HL-60/S4 (cell line): ENCODE results near the gene CRTC2.

Experiments
- in situ Hi-C: fragments of 300-500 bp; cut with MboI; formaldehyde crosslinking; loops from 2 replicates; pipeline ENCODE4 v1.14.3; 2022; ENCODE audit warnings: low sequenced_read_pairs

CRTC2 gene

DNA sequence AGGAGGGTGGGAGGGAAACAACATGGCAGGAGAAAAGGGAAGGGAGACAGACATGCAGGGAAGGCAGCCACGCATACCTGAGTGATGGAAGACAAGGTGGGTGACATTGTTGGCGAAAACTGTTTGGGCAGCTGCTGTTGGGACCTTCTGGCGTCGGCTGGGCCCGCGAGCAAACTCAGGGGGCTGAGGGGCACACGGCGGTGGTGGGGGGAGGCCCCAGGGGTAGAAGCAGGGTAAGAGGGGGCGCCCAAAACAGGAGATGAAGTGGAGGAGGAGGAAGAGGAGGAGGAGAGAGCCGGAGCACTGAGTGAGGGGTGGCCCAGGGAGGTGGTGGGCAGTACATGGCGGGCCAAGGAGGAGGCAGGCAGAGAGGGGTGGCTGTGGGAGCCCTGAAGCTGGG, 7.2 kb downstream of the CRTC2 start:
- in situ Hi-C loops, result no loop called here

DNA sequence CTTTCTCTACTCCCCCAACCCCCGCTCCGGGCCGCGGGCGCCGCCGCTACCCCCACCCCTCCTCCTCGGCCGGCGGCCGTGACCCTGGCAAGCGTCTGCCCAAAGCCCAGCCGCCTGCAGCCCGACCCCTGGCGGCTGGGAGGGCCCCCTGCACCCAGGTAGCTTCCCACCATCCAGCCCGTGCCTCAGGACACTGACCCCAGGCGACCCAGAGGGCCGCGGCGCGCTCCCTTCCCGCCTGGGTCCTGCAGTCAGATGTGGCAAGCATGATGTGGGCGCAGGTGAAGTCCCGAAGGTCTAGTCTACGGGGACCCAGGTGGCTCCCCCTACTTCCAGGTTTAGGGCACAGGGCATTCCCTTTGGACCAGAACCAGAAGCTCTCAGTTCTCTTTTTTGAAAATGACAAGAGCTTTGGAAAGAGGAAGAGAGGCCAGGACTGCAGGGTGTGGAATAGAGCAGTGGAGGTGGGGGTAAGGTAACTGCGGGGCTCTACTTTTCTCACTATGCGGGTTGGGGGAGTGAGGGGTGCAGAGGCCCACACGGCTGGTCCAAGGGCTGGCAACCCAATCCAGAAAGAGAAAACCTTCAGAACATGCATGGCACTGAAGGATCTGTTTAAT, 11.7 kb downstream of the CRTC2 start, which contains the start of gene DENND4B:
DENND4B (minus strand) TSS at position 97 of the 620 bp plus-strand sequence. CDS start 2,344 bp downstream, outside the sequence.
- in situ Hi-C loops, result no loop called here

DNA sequence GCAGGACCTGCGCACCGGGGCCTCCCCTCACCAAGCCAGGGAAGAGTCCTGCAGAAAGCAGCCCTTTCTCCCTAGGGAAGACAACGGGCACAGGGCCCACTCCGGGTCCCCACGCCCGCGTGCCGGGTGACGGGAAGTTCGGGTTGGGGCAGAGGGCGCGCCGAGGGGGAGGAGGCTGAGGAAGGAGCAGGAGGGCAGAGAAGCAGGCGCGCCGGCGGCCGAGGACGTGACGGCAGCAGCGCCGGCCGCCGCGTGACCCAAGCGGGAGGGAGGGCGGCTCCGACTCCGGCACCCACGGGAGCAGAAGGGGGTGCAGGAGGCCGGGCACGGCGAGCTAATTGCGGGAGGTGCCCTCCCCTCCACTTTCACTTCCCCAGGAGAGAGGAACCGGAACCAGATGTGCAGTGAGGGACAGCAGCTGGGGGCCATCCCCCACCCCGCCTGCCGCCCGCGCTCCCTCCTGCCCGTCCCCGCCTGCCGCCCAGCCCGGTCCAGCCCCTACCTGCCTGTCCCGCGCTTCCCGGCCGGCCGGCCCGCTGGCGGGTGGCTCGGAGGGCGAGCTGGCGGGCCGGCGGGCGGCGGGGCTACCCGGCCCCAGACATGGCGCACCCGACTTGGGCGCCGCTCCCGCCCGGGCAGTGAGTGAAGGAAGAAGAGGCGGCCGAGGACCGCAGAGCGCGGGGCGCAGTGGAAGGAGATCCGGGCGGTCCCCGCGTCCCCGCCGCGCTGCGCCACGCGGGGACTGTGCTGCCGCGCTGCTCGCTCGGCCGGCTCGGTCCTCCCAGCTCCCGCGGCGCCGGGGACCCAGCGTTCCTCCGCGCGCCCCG, 12.4 kb downstream of the CRTC2 start:
- in situ Hi-C loops, result no loop called here

DNA sequence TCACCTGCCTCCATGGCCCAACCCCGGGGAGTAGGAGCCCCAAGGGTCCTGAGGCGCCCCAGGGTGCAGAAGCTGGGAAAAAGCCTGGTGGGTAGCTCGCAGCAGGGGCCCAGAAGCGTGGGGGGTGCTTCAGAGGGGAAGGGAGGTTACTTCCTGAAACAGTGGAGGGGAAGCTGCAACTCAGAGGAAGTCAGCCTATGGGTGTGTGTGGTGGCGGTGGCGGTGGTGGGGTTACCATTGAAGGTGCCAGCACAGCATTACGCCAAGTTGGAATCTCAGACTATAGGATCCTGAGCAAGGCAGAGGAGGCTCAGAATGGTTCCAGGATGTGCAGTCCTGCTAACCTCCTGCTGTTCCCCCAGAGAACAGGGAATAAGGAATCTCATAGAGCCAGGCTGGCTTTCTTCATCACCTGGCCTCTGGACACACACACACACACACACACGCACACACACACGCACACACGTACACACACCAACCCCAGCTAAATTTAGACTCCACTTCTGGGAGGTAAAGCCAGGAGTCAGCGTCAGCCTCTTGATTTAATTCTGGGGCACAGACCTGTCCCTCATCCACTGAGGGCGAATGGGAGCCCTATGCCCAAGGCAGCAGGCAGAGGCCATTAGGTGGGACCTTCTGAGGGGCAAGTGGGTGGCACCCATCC, 13.1 kb downstream of the CRTC2 start:
- in situ Hi-C loops, result no loop called here

DNA sequence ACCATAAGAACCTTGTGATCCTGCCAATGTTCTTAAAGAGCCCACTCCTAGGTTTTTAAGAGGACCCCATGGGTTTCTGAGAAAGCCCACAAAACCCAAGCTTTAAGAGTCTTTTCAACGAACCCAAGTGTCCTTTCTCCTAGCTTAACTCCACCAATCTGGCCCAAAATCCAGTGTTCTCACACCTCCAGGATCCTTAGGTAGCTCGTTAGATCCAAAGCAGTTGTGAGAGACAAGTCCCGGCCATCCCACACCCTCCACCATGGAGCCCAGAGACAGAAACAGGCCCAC, 13.6 kb downstream of the CRTC2 start:
- in situ Hi-C loops, result no loop called here

DNA sequence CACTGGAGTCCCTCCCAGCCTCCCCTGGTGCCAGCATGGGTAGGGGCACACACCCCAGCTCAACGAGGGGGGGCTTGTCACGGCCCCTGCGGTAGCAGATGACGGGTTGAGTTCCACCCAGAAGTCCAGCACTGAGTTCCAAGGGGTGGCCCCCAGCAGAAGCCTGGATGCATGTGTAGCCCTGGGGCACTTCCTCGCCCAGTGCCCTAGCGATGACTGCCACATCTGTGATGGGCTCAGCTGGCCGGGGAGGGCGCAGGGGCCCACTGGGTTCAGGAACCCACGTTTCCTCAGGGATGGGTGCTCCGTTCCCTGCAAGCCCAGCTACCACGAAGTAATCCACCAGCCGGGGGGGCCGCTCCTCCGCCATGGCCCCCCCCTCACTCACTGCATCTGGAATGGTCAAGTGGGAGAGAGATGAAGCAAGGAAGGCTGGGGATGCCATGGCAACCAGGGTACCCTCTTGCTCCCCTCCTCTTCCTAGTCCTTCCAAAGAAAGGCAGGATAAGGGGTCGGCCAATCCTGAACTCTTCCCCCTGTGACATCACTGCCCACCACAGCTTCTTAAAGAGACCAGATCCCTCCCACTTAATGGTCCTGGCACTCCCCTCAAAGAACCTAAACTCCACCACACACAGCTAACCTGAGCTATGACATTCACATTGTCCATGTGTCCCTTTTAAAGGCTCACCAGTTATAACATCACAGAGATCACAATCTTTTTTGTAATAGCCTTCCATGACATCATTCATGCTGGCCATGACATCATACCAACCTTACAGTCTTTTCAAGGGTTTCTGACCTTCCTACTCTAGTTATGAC, 14.2 kb downstream of the CRTC2 start:
- in situ Hi-C loops, result no loop called here

DNA sequence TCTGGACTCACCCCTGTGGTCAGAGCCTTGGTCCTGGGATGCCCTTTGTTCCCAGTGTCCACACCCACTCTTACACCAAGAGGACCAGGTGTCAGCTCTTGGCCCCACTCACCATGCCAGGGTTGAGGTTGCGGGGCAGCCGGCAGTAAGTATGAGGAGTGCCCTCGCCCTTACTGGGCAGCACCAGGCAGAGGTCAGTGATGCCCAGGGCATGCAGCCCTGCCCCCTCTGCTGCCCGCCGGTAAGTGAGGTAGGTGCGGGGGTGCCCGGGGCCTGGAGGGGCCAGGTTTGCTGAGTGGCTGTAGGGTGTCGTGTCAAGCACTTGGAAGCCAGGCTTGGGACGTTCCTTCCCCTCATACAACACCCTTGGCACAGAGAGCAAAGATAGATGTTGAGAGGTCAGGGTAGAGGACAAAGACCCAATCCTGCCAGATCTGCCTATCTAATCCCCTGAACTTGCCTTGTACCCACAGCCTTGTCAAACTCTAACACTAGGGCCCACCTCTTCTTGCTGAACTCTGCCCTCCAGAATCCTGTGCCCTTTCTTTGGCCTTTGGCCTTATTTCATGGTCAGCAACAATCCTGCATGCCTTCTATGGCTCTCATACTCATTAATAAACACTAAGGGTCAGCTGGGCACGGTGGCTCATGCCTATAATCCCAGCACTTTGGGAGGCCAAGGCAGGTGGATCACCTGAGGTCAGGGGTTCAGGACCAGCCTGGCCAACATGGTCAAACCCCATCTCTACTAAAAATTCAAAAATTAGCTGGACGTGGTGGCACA, 15.5 kb downstream of the CRTC2 start:
- in situ Hi-C loops, result no loop called here

DNA sequence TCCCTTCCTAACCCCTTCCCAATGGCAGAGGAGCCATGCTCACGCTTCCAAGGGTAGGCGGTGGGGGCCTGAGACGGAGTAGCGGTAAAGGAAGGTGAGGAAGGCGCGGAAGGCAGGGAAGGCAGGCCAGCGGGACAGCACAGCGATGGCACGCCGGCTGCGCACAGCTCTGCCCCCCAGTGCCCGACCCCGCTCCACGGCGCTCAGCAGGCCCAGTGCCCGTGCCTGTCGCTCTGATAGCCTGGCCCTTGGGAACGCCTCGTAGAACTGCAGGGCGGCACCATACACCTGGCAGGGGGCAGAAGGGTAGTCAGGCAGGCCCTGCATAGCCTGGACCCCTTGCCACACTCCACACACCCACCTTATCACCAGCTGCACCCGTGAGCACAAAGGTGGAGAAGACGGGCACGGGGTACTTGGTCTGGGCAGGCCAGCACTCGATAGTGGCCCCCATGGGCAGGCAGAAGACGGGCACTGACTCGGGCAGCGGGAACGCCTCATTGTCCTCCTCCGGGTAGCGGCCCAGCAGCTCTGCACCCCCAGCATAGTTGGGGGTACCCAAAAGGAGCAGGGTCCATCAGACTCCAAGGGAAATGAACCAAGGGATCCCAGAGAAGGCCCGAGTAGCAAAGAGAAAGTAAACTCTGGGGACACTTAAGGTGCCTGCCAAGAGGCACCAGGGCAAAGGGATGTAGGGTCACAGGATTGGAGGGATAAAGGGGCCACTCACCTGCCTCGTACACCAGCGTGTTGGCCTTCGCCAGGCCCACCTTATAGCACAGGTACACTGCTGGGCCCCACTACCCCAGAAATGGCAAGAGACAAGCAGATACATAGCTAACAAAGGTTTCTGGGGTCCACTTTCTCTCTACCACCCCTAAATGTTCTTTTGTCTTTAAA, 16.3 kb downstream of the CRTC2 start:
- in situ Hi-C loops, result no loop called here

DNA sequence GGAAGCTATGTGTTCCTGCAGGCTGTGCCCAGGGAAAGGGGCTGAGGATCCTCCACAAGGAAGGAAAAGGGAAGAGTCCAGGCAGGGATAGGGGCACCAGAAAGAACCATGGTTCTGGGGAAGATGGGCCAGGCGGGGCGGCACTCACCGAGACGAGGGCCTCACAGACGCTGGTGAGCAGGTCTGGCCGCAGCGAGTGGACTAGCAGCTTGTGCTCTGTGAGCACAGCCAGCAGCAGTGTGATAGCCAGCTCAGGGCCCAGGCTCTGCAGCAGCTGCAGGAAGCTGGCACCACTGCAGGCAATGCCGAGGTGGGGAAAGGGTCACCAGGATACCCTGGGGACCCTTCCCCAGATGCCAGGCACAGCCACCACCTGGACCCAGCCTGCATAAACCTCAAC, 17.7 kb downstream of the CRTC2 start:
- in situ Hi-C loops, result no loop called here

DNA sequence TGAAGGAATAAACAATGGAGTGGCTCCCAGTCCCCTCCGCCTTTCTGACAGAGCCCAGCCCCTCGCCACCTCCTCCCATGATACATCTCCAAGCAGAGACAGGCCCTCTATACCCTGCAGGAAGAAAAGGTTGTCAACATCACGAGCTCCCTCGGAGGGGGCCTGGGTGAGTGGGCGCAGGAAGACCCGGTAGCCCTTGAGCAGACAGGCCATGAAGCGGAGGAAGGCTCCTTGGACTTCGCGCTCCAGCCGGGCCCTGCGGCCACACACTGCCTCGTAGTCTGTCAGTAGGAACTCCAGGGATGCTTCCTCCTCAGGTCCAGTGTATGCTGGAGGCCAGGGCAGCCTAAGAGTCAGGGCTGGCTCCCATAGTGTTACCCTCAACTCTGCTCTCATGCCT, 18.9 kb downstream of the CRTC2 start:
- in situ Hi-C loops, result no loop called here

DNA sequence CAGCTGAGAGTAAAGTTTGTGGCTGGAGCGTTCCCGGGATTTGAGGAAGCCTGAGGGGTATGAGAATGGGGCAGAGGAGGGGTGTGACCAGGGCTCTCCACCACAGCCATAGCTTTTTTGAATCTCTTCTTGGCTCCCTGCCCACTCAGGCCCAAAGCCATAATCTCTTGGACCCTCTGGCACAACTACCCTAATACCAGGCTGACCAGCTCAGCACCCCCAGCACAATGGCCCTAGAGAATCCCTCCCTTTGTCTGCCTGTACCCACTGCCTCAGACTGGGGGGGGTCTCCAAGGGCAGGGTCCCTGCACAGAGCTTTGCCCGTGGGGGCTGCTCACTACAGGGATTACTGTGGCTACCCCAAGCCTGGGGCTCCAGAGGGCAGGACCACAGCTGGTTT, 19.4 kb downstream of the CRTC2 start:
- in situ Hi-C loops, result no loop called here

DNA sequence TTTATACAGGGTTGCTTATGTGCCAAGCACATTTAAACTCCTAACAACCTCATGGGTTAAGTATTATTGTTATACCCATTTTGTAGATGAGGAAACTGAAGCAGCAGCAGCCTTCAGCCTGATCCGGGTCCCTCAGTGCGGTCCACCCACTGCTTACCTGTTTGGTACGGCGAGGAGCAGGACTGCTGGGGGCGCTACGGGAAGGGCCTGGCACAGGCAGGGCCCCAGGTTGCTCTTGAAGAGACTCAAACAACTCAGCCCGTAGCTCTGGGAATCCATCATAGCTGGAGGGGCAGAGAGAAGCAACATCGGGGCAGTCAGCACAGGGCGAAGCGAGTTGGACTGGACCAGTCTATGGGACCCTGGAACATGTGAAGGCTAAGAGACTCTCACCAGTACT, 21.1 kb downstream of the CRTC2 start:
- in situ Hi-C loops, result no loop called here

DNA sequence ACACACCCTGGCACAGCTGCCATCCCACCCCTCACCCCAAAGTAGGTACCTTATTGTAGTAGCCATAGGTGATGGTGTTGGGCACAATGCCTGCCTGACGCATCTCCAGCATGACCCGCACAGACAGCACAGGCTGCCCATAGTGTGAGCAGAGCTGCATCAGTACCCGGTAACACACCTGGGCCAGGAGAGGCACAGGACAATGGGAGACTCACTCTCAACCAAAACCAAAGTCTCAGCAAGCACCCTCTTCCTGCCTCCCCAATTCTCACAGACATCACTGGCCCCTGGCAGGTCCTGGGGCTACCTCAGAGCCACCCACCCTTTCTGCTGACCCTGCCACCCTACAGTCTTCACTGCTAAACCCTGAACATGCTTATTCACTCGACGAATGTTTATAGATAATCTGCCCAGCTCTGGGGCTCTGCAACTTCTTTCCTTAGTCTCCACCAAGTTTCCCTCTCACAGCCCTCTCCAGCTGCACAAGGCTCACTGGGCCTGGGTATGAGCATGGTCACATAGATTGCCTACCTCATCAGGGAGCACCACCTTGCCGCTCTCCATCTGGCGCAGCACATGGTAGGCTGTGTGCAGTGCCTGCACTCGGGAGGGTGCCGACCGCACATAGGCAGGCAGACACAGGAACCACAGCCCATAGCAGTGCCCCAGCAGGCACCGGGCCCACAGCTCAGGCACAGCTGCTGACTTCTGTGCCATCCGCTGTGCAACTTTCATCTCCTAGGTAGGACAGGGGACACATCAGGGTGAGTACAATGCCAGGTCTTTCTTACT, 22.2 kb downstream of the CRTC2 start:
- in situ Hi-C loops, result no loop called here

DNA sequence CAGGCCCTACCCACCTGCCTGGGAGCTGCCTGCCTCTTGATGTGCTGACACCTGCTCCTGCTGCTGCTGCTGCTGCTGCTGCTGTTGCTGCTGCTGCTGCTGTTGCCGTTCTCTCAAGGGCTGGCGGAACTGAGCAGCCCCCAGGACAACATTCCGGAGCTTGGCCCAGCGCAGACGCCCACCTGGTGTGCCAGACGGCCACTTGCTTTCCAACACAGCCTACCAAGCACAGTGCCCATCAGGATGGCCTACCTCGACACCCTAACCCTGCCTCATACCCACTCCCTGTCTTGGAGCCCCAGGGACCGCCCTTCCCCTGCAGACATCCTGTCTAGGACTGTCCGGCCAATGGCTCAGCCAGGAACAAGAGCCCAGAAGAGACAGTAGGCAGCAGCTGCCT, 23.7 kb downstream of the CRTC2 start:
- in situ Hi-C loops, result no loop called here

DNA sequence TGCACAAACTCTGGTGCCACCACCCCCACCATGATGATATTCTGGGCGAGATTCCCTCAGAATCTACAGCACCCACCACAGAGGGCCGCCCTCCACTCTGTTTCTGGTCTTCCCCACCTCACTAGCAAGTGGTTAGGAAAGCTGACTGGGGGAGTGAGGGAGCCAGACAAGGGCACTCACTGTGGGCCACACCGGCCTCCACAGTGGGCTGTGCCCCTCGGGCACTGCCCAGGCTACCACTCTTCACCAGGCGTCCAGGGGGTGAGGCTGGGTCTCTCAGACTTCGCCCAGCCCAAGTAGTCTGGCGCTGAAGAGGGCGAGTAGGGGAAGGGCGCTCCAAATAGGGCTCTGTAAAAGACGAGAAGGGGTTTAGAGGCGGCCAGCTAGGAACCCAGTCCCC, 24.5 kb downstream of the CRTC2 start:
- in situ Hi-C loops, result no loop called here

DNA sequence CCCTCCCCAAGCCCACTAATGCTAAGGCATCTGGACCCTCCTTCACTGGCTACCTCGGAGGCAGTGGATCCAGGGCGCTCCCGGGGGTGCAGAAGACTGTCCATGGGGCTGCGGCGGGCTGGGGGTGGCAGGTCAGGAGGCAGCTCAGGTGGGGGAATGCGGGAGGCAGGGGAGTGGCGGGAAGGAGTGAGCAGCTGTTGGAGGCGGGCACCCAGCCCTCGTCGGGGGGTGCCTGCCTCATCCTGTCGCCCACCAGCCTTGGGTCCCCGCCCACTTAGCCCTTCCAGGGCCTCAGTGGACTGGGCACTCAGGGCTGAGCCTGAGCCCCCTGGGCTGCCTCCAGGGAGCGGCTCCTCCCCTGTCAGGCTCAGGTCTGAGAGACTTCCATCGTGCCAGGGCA, 25.0 kb downstream of the CRTC2 start:
- in situ Hi-C loops, result no loop called here

DNA sequence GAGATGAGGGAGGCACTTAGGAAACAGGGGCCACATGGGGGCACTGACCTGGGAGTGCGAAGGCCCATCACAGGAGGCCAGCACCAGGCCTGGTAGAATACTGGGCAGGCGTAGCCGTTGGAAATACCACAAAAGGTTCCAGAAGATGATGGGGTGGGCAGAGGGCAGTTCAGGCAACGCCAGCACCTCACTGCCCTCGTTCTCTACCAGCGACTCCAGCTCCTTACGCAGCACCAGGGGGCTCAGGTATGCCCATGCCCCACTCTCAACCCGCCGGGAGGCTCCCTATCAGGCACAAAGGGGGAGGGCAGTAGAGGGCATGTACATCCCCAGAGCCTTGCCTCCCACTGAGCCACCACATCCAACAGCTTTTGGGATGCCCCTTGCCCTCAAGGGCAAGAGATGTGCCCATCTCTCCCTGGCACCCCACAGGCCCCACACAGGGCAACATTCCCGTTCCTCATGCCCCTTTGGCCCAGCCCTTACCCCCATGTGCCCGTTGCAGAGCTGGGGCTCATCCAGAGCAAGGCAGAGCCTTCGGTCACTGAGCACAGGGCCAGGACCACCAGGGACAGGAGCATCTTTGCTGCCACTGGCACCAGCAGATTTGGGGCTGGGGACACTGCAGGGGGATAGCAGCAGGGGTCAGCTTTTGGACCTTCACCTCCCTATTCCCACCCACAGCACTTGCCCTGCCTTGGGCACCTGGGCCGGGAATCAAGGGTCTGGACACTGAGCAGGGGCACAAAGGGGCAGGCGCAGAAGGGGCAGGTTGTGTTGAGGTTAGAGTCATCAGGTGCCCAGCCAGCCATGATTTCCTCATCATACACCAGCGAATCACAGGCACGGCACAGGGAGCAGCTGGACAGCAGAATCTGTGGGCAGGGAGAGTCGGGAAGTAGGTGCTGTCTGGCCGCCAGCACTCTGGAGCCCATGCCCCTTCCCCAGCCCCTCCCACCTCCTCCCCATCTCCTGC, 26.0 kb downstream of the CRTC2 start:
- in situ Hi-C loops, result no loop called here
